GM13976 (cell line): ENCODE measurements around the gene LYSET.
"Not testable (repeated sequence)": the region's sequence is repeated elsewhere in the genome, so short reads cannot be mapped to it uniquely, and the experiment has no call there.

Source experiments
- DNase-seq: peaks from one replicate; pipeline ENCODE4 v3.0.0; 2012; ENCODE audit warnings: low spot score
- in situ Hi-C: fragments of 300-500 bp; cut with MboI; formaldehyde crosslinking; loops from one replicate; pipeline ENCODE4 v1.12.0; 2022; ENCODE audit warnings: low sequenced_read_pairs, mixed read lengths, inconsistent platforms; ENCODE audit not compliant: unreplicated experiment
- TF ChIP-seq, protein P1 (sequence below): IDR thresholded peaks from 2 replicates; pipeline ENCODE4 v1.5.1; 2012; ENCODE audit warnings: borderline replicate concordance, mild to moderate bottlenecking; ENCODE audit not compliant: insufficient read depth; ENCODE audit errors: extremely low read depth, missing control alignments, control extremely low read depth

The LYSET gene

GRCh38 chr14:93146119-93146518 is 39.0 kb upstream of the LYSET start:
- in situ Hi-C loops = no loop called here
- DNase-seq = peak; percentile 49
- TF ChIP-seq, protein P1, sequence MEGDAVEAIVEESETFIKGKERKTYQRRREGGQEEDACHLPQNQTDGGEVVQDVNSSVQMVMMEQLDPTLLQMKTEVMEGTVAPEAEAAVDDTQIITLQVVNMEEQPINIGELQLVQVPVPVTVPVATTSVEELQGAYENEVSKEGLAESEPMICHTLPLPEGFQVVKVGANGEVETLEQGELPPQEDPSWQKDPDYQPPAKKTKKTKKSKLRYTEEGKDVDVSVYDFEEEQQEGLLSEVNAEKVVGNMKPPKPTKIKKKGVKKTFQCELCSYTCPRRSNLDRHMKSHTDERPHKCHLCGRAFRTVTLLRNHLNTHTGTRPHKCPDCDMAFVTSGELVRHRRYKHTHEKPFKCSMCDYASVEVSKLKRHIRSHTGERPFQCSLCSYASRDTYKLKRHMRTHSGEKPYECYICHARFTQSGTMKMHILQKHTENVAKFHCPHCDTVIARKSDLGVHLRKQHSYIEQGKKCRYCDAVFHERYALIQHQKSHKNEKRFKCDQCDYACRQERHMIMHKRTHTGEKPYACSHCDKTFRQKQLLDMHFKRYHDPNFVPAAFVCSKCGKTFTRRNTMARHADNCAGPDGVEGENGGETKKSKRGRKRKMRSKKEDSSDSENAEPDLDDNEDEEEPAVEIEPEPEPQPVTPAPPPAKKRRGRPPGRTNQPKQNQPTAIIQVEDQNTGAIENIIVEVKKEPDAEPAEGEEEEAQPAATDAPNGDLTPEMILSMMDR = no peak

- TF ChIP-seq, protein P1 = no peak
- in situ Hi-C loops = no loop called here
- no peak for DNase-seq
These were observed 36.1 kb upstream of the LYSET start for GRCh38 chr14:93148979-93149378.

GRCh38 chr14:93150227-93151208 is 34.6 kb upstream of the LYSET start:
- in situ Hi-C loops = no loop called here
- TF ChIP-seq, protein P1 = no peak
- peak; percentile 8 for DNase-seq

DNA sequence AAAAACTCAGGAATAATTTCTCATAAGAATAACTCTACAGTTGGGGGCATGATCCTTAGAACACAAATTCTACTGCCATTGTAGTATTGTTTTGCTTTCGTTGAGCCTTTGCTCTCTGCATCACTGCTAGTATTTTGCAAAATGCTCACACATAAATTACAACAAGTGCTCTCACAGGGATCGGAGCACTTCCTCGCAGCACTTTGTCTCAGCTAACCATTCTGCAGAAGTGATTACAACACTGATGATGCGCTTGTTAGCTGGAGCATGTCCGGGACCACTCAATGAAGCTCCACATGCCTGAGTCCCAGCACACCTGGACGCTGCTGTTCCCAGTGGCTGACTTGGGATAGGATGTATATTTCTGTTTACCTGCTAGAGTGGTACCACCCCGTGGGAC is 32.0 kb upstream of the LYSET start:
- TF ChIP-seq, protein P1 = no peak
- peak; percentile 2 for DNase-seq
- in situ Hi-C loops = no loop called here

GRCh38 chr14:93155667-93156066 is 29.4 kb upstream of the LYSET start:
- in situ Hi-C loops = no loop called here
- TF ChIP-seq, protein P1 = no peak
- DNase-seq = no peak

GRCh38 chr14:93156693-93157369 is 28.3 kb upstream of the LYSET start:
- DNase-seq = peak; percentile 1
- in situ Hi-C loops = no loop called here
- TF ChIP-seq, protein P1 = no peak

GRCh38 chr14:93158349-93158748 is 26.8 kb upstream of the LYSET start:
- DNase-seq, in situ Hi-C loops: not testable (repeated sequence)

GRCh38 chr14:93159625-93160352 is 25.3 kb upstream of the LYSET start:
- in situ Hi-C loops, DNase-seq: not testable (repeated sequence)
